WTC11 (cell line): ENCODE data around the gene OCA2. TPM values are rescaled to one million over a fixed set of nuclear protein-coding genes. Genes with fewer than 3 reads are reported as not detected.

Source experiments
- ATAC-seq: fragments of 200-7000 bp; cut with Tn5 transposase; 2 replicates; pipeline ENCODE4 v1.10.0; 2021; ENCODE audit warnings: mild to moderate bottlenecking, moderate library complexity
- CTCF ChIA-PET: fragments of 300-600 bp; sonication (Branson Sonifier 250); formaldehyde crosslinking; loops from one replicate; lab custom pipeline; 2021; ENCODE audit warnings: antibody characterized with exemption; lab: Charles Lee
- POLR2A ChIA-PET: fragments of 350-600 bp; sonication (Branson Sonifier 250); formaldehyde crosslinking; loops from one replicate; lab custom pipeline; 2021; ENCODE audit warnings: antibody characterized with exemption; lab: Charles Lee
- DNase-seq: peaks from one replicate; pipeline ENCODE4 v3.0.0; 2021; ENCODE audit warnings: low spot score
- H3K27ac Mint-ChIP-seq: 2 replicates; pipeline ENCODE4 v1.8.0; 2021; ENCODE audit warnings: mixed read lengths
- H3K27me3 Mint-ChIP-seq: 2 replicates; pipeline ENCODE4 v1.8.0; 2021; ENCODE audit warnings: low read depth, mild to moderate bottlenecking, moderate library complexity, mixed read lengths
- H3K36me3 Mint-ChIP-seq: 2 replicates; pipeline ENCODE4 v1.8.0; 2021; ENCODE audit warnings: mixed read lengths
- H3K4me1 Mint-ChIP-seq: 2 replicates; pipeline ENCODE4 v1.8.0; 2022; ENCODE audit warnings: mixed read lengths
- H3K4me3 Mint-ChIP-seq: 2 replicates; pipeline ENCODE4 v1.8.0; 2021; ENCODE audit warnings: mild to moderate bottlenecking, moderate library complexity, mixed read lengths
- H3K9me3 Mint-ChIP-seq: 2 replicates; pipeline ENCODE4 v1.8.0; 2021; ENCODE audit warnings: mixed read lengths
- AR ChIP-seq: fragments of 250-450 bp; sonication (Bioruptor Pico); IDR thresholded peaks from 2 replicates; pipeline ENCODE4 v1.9.0; 2021; ENCODE audit warnings: mild to moderate bottlenecking
- ARID4B ChIP-seq: sonication (generic); formaldehyde crosslinking; IDR thresholded peaks from 2 replicates; pipeline ENCODE4 v1.8.0; 2023; ENCODE audit warnings: missing genetic modification reagents, mild to moderate bottlenecking, borderline replicate concordance
- CBFB ChIP-seq: sonication (generic); formaldehyde crosslinking; IDR thresholded peaks from 2 replicates; pipeline ENCODE4 v1.8.1; 2022; ENCODE audit warnings: mild to moderate bottlenecking, low read depth, missing genetic modification reagents
- CREM ChIP-seq: sonication (generic); formaldehyde crosslinking; IDR thresholded peaks from 2 replicates; pipeline ENCODE4 v1.8.1; 2022; ENCODE audit warnings: mild to moderate bottlenecking, missing genetic modification reagents, moderate library complexity
- HMGA2 ChIP-seq: fragments of 250-450 bp; sonication (Bioruptor Pico); IDR thresholded peaks from 2 replicates; pipeline ENCODE4 v1.4.0; 2021; ENCODE audit warnings: mild to moderate bottlenecking, moderate library complexity
- IRF2 ChIP-seq: sonication (generic); formaldehyde crosslinking; IDR thresholded peaks from 2 replicates; pipeline ENCODE4 v1.8.0; 2022; ENCODE audit warnings: low read depth, missing genetic modification reagents, borderline replicate concordance
- MAX ChIP-seq: sonication (generic); formaldehyde crosslinking; IDR thresholded peaks from 2 replicates; pipeline ENCODE4 v1.8.0; 2022; ENCODE audit warnings: mild to moderate bottlenecking, missing genetic modification reagents
- MXD4 ChIP-seq: fragments of 250-450 bp; sonication (Bioruptor Pico); IDR thresholded peaks from 2 replicates; pipeline ENCODE4 v1.8.0; 2021; ENCODE audit warnings: mild to moderate bottlenecking, moderate library complexity, borderline replicate concordance
- MYBL2 ChIP-seq: sonication (generic); formaldehyde crosslinking; IDR thresholded peaks from 2 replicates; pipeline ENCODE4 v1.8.1; 2023; ENCODE audit warnings: mild to moderate bottlenecking, moderate library complexity, missing genetic modification reagents
- PRDM15 ChIP-seq: sonication (generic); formaldehyde crosslinking; IDR thresholded peaks from 2 replicates; pipeline ENCODE4 v1.8.0; 2022; ENCODE audit warnings: missing genetic modification reagents
- PRRX2 ChIP-seq: fragments of 250-450 bp; sonication (Bioruptor Pico); IDR thresholded peaks from 2 replicates; pipeline ENCODE4 v1.8.0; 2021; ENCODE audit warnings: mild to moderate bottlenecking
- TEAD1 ChIP-seq: sonication (generic); formaldehyde crosslinking; IDR thresholded peaks from 2 replicates; pipeline ENCODE4 v1.8.0; 2022; ENCODE audit warnings: mild to moderate bottlenecking, missing genetic modification reagents
- ZNF138 ChIP-seq: sonication (generic); formaldehyde crosslinking; conservative IDR thresholded peaks from 2 replicates; pipeline ENCODE4 v1.8.1; 2022; ENCODE audit warnings: mild to moderate bottlenecking, moderate library complexity, missing genetic modification reagents
- ZNF263 ChIP-seq: sonication (generic); formaldehyde crosslinking; IDR thresholded peaks from 2 replicates; pipeline ENCODE4 v1.8.1; 2022; ENCODE audit warnings: low read depth, mild to moderate bottlenecking, moderate library complexity, missing genetic modification reagents
- total RNA-seq: library from RNA; stranded (reverse); gene quantifications from 3 replicates; pipeline ENCODE4 v1.2.3, GENCODE V29; 2021

The OCA2 gene
- total RNA-seq, 1 experiment from 2014 or later, result 0.39 TPM

GRCh38 chr15:27731776-27732175 is 367.3 kb downstream of the OCA2 start:
- no peak for TF ChIP-seq PRRX2
- no peak for TF ChIP-seq AR (CRISPR knock-in tag)
- Mint-ChIP-seq H3K27me3 (no peaks in the 10 kb centered on the region), H3K9me3 (peaks cover 28% of the 10 kb centered on the region), H3K4me1 (peaks cover 10% of the 10 kb centered on the region), H3K36me3 (peaks cover 16% of the 10 kb centered on the region), H3K4me3 (no peak overlapping the region), H3K27ac (no peak overlapping the region)
- ChIA-PET CTCF (interaction anchor here (1.2 kb wide), 1 partner anchor 51 kb away, joined by 4 read pairs; no protein-coding TSS in a partner anchor), POLR2A (no interaction called here)
- ATAC-seq (no peak), DNase-seq (no peak)

- H3K27me3 Mint-ChIP-seq, result no peaks in the 10 kb centered on the region
Observed at GRCh38 chr15:27730868-27731267, 368.2 kb downstream of the OCA2 start.

More at GRCh38 chr15:27730868-27731267, 368.2 kb downstream of the OCA2 start:
- Mint-ChIP-seq H3K4me3 (no peak overlapping the region), H3K27ac (no peak overlapping the region), H3K36me3 (peaks cover 16% of the 10 kb centered on the region), H3K9me3 (peaks cover 28% of the 10 kb centered on the region)
- DNase-seq (no peak), ATAC-seq (no peak)
- CTCF ChIA-PET, result interaction anchor here (0.7 to 1.4 kb wide), 3 partner anchors 15 to 684 kb away, joined by 3 to 4 read pairs (median 4); no protein-coding TSS in a partner anchor
- TF ChIP-seq CBFB (CRISPR knock-in tag), result no peak
- TF ChIP-seq ARID4B, result no peak
- no peak for TF ChIP-seq ZNF263 (CRISPR knock-in tag)
- no peak for TF ChIP-seq IRF2 (CRISPR knock-in tag)
- no peak for TF ChIP-seq MAX
- TF ChIP-seq ZNF138 (CRISPR knock-in tag), result no peak
- TF ChIP-seq PRDM15, result no peak
- TF ChIP-seq MYBL2 (CRISPR knock-in tag), result no peak
- no peak for TF ChIP-seq CREM
- no peak for TF ChIP-seq MXD4
- TF ChIP-seq TEAD1 (CRISPR knock-in tag), result no peak
- no peak for TF ChIP-seq HMGA2 (CRISPR knock-in tag)
- TF ChIP-seq, all 79 proteins: peak for 0
- peaks cover 10% of the 10 kb centered on the region for H3K4me1 Mint-ChIP-seq
- POLR2A ChIA-PET, result no interaction called here
